ENCODE data around the gene NUP93. TPM values are rescaled to one million over a fixed set of nuclear protein-coding genes. Genes with fewer than 3 reads are reported as not detected.
"Not testable (repeated sequence)": the region's sequence is repeated elsewhere in the genome, so short reads cannot be mapped to it uniquely, and the experiment has no call there.

Gene NUP93
- polyA plus RNA-seq, 3 donors from 2014 or later = 57.1 to 91.4 (median 68.3) TPM

GRCh38 chr16:56861756-56862155 lies 131.8 kb downstream of the NUP93 start:
- Mint-ChIP-seq H3K9me3 (peaks cover 0 to 1% (median 0%) of the 10 kb centered on the region in 6 donors), H3K4me1 (peaks cover 52 to 55% of the 10 kb centered on the region in 2 donors), H3K36me3 (no peaks in the 10 kb centered on the region), H3K27me3 (ENCODE audit: low read depth in 3 of 3) (peaks cover 2 to 13% (median 5%) of the 10 kb centered on the region in 3 donors), H3K27ac (peak overlapping the region; percentile 23 to 96 (median 87)), H3K4me3 (peak overlapping the region in 4 of 5 donors; percentile 36 to 88 (median 56))
- DNase-seq = no peak

- H3K36me3 Mint-ChIP-seq = no peaks in the 10 kb centered on the region
- H3K27ac Mint-ChIP-seq = peak overlapping the region; percentile 9 to 82 (median 40)
- DNase-seq = peak; percentile 60 to 63 (median 63)
- peaks cover 55 to 61% of the 10 kb centered on the region in 2 donors for H3K4me1 Mint-ChIP-seq
- H3K4me3 Mint-ChIP-seq = peak overlapping the region; percentile 50 to 74 (median 64)
- H3K9me3 Mint-ChIP-seq = peaks cover 0 to 1% (median 0%) of the 10 kb centered on the region in 6 donors
- peaks cover 2 to 16% (median 7%) of the 10 kb centered on the region in 3 donors for H3K27me3 Mint-ChIP-seq (ENCODE audit: low read depth in 3 of 3)
Observed at GRCh38 chr16:56862776-56863175, 132.8 kb downstream of the NUP93 start.

- peaks cover 46 to 49% of the 10 kb centered on the region in 2 donors for H3K4me1 Mint-ChIP-seq
- no peak for DNase-seq
- no peaks in the 10 kb centered on the region for H3K9me3 Mint-ChIP-seq
- H3K27ac Mint-ChIP-seq = peak within 1 kb of the TSS in 1 of 6 donors; percentile 14
- H3K27me3 Mint-ChIP-seq (ENCODE audit: low read depth in 3 of 3) = peaks cover 0 to 15% (median 7%) of the 10 kb centered on the region in 3 donors
- H3K4me3 Mint-ChIP-seq = no peak within 1 kb of the TSS
- H3K36me3 Mint-ChIP-seq = no peaks in the 10 kb centered on the region
Observed at GRCh38 chr16:56864960-56865359, 135.0 kb downstream of the NUP93 start, which contains the start of gene SLC12A3. Gene SLC12A3, plus strand, starts transcription at chr16:56865207. Its CDS starts 29 bp downstream, at chr16:56865236.

- no peak overlapping the region for H3K4me3 Mint-ChIP-seq
- peaks cover 40 to 43% of the 10 kb centered on the region in 2 donors for H3K4me1 Mint-ChIP-seq
- peak overlapping the region in 1 of 6 donors; percentile 14 for H3K27ac Mint-ChIP-seq
- no peaks in the 10 kb centered on the region for H3K36me3 Mint-ChIP-seq
- H3K27me3 Mint-ChIP-seq (ENCODE audit: low read depth in 3 of 3) = peaks cover 0 to 15% (median 7%) of the 10 kb centered on the region in 3 donors
- DNase-seq = no peak
- no peaks in the 10 kb centered on the region for H3K9me3 Mint-ChIP-seq
Observed at GRCh38 chr16:56865394-56866062, 135.6 kb downstream of the NUP93 start.

- Mint-ChIP-seq H3K4me3 (no peak overlapping the region), H3K4me1 (peaks cover 24 to 26% of the 10 kb centered on the region in 2 donors), H3K9me3 (no peaks in the 10 kb centered on the region), H3K27ac (peak overlapping the region in 1 of 6 donors; percentile 45), H3K36me3 (no peaks in the 10 kb centered on the region), H3K27me3 (ENCODE audit: low read depth in 3 of 3) (peaks cover 0 to 17% (median 7%) of the 10 kb centered on the region in 3 donors)
- DNase-seq = peak; percentile 41 to 49 (median 43)
Observed at GRCh38 chr16:56866955-56867830, 137.3 kb downstream of the NUP93 start.

- peaks cover 0 to 12% (median 4%) of the 10 kb centered on the region in 3 donors for H3K27me3 Mint-ChIP-seq (ENCODE audit: low read depth in 3 of 3)
Observed at GRCh38 chr16:56868175-56868574, 138.2 kb downstream of the NUP93 start.

GRCh38 chr16:56868766-56869165 lies 138.8 kb downstream of the NUP93 start:
- not testable (repeated sequence) for H3K9me3 Mint-ChIP-seq; DNase-seq; H3K36me3 Mint-ChIP-seq; H3K4me3 Mint-ChIP-seq; H3K27me3 Mint-ChIP-seq (ENCODE audit: low read depth in 3 of 3); H3K27ac Mint-ChIP-seq
- peaks cover 9 to 11% of the 10 kb centered on the region in 2 donors for H3K4me1 Mint-ChIP-seq

More at GRCh38 chr16:56868175-56868574, 138.2 kb downstream of the NUP93 start:
- Mint-ChIP-seq H3K4me3 (no peak overlapping the region), H3K4me1 (peaks cover 14 to 17% of the 10 kb centered on the region in 2 donors), H3K36me3 (no peaks in the 10 kb centered on the region), H3K9me3 (no peaks in the 10 kb centered on the region), H3K27ac (no peak overlapping the region)
- DNase-seq = no peak

- no peak overlapping the region for H3K4me3 Mint-ChIP-seq
- H3K27me3 Mint-ChIP-seq (ENCODE audit: low read depth in 3 of 3) = peaks cover 0 to 8% (median 4%) of the 10 kb centered on the region in 3 donors
- H3K4me1 Mint-ChIP-seq = peaks cover 7 to 8% of the 10 kb centered on the region in 2 donors
- H3K9me3 Mint-ChIP-seq = no peaks in the 10 kb centered on the region
- H3K27ac Mint-ChIP-seq = no peak overlapping the region
- no peaks in the 10 kb centered on the region for H3K36me3 Mint-ChIP-seq
- DNase-seq = peak in 1 of 3 donors; percentile 22
Observed at GRCh38 chr16:56869513-56870275, 139.8 kb downstream of the NUP93 start.

GRCh38 chr16:56870276-56870888 lies 140.5 kb downstream of the NUP93 start:
- Mint-ChIP-seq H3K9me3 (no peaks in the 10 kb centered on the region), H3K27me3 (ENCODE audit: low read depth in 3 of 3) (peaks cover 0 to 7% (median 3%) of the 10 kb centered on the region in 3 donors), H3K4me1 (peaks cover 4 to 6% of the 10 kb centered on the region in 2 donors), H3K27ac (no peak overlapping the region), H3K36me3 (no peaks in the 10 kb centered on the region), H3K4me3 (no peak overlapping the region)
- DNase-seq = no peak

- Mint-ChIP-seq H3K4me3 (no peak overlapping the region), H3K4me1 (peaks cover 4 to 6% of the 10 kb centered on the region in 2 donors), H3K27me3 (ENCODE audit: low read depth in 3 of 3) (peaks cover 0 to 6% (median 2%) of the 10 kb centered on the region in 3 donors), H3K9me3 (no peaks in the 10 kb centered on the region), H3K27ac (no peak overlapping the region), H3K36me3 (no peaks in the 10 kb centered on the region)
- no peak for DNase-seq
Observed at GRCh38 chr16:56871172-56871593, 141.3 kb downstream of the NUP93 start.

- H3K27me3 Mint-ChIP-seq (ENCODE audit: low read depth in 3 of 3) = peaks cover 0 to 3% (median 0%) of the 10 kb centered on the region in 3 donors
Observed at GRCh38 chr16:56872863-56873391, 143.0 kb downstream of the NUP93 start.

GRCh38 chr16:56874800-56875199 lies 144.9 kb downstream of the NUP93 start:
- DNase-seq = no peak
- Mint-ChIP-seq H3K36me3 (no peaks in the 10 kb centered on the region), H3K27ac (no peak overlapping the region), H3K4me1 (no peaks in the 10 kb centered on the region), H3K27me3 (ENCODE audit: low read depth in 3 of 3) (peaks cover 0 to 4% (median 0%) of the 10 kb centered on the region in 3 donors), H3K9me3 (no peaks in the 10 kb centered on the region), H3K4me3 (no peak overlapping the region)

More at GRCh38 chr16:56872863-56873391, 143.0 kb downstream of the NUP93 start:
- no peaks in the 10 kb centered on the region for H3K9me3 Mint-ChIP-seq
- no peaks in the 10 kb centered on the region for H3K4me1 Mint-ChIP-seq
- H3K36me3 Mint-ChIP-seq = no peaks in the 10 kb centered on the region
- DNase-seq = no peak
- H3K27ac Mint-ChIP-seq = no peak overlapping the region
- no peak overlapping the region for H3K4me3 Mint-ChIP-seq

Measured in immature natural killer cell (primary cell).